NK-92 (cell line): ENCODE results near the gene NRARP.
"Not testable (repeated sequence)": the region's sequence is repeated elsewhere in the genome, so short reads cannot be mapped to it uniquely, and the experiment has no call there.

Source experiments
- DNase-seq: peaks from one replicate; lab custom pipeline; 2025; ENCODE audit not compliant: unreplicated experiment; lab: John Stamatoyannopoulos, UW

Gene NRARP

DNA sequence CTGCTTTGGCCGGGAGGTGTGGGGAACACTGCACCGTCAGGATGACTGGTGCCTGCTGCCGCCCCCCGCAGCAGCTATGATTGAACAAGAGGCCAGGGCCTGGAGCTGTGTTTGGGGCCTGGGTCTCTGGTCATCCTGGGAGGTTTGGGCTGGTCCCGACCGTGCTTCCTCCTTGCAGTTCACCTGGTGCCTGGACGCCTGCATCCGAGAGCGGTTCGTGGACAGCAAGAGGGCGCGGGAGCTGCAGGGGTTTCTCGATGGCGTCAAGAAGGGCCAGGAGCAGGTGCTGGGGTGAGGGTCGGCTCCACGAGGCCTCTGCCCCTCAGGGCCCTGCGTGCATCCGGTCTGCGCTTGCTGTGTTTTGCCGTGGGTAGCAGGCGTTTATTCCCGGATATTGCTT lies 38.0 kb downstream of the NRARP start:
- DNase-seq, result no peak

- no peak for DNase-seq
Measured at GRCh38 chr9:137263506-137263905, 38.6 kb downstream of the NRARP start.

GRCh38 chr9:137262909-137263285 lies 39.2 kb downstream of the NRARP start:
- no peak for DNase-seq

DNA sequence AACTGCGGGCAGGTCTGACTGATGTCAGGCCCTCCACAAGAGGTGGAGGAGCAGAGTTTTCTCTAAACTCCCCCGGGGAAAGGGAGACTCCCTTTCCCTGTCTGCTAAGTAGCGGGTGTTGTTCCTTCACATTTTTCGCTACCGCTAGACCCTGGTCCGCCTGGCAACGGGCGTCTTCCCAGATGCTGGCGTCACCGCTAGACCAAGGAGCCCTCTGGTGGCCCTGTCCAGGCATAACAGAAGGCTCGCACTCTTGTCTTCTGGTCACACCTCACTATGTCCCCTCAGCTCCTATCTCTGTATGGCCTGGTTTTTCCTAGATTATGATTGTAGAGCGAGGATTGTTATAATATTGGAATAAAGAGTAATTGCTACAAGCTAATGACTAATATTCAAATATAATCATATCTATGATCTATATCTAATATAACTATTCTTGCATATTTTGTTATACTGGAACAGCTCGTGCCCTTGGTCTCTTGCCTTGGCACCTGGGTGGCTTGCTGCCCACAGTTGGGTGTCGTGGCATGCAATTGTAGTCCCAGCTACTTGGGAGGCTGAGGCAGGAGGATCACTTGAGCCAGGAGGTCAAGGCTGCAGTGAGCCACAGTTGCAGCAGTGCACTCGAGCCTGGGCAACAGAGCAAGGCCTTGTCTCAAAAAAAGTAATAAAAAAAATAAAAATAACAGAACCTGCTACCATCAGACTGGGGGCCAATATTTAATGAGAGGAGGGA lies 39.7 kb downstream of the NRARP start:
- not testable (repeated sequence) for DNase-seq

- DNase-seq, result no peak
Measured at GRCh38 chr9:137256856-137257255, 45.2 kb downstream of the NRARP start.

- no peak for DNase-seq
Measured at GRCh38 chr9:137256362-137256761, 45.7 kb downstream of the NRARP start.

GRCh38 chr9:137255448-137256114 lies 46.5 kb downstream of the NRARP start:
- no peak for DNase-seq

DNA sequence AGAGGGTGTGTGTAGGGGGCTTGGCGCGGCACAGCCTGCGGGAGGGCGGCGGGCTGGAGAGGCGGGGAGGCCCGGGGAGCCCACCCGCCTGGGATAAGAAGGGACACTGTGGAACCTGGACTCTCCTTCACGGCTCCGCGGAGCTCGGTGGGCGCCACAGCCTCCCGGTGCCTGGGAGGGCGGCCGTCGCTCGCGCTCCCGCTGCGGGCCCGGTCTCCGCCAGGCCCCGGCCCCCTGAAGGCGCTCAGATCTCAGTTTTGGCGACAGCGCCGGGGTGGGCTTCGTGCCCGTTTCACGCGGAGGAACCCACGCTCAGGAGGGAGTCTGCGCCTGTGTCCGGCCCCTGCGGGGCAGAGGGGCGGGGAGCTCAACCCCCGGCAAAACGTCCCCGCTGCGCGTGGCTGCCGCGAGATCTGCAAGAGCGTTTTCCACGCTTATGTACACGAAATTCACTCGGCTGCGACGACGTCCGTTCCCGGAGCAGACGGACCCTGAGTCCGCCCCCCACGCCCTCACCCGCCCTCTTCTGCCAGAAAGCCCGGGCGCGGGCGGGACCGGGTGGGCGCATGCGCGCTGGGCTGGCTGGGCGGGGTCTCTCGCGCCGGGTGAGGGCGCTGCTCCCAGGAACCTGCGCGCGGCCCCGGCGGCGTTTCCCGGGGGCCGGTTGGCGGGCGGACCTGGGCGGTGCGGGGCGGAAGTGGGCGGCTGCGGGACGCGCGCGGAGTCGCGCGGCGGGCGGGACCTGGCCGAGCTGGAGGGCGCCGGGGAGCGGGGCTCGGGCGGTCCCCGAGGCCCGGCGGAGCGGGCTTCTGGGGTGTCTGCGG lies 47.2 kb downstream of the NRARP start, which contains the start of gene NELFB:
TSS of gene NELFB (plus strand) at position 704 of the 824 bp plus-strand sequence.
- peak; percentile 40 for DNase-seq

DNA sequence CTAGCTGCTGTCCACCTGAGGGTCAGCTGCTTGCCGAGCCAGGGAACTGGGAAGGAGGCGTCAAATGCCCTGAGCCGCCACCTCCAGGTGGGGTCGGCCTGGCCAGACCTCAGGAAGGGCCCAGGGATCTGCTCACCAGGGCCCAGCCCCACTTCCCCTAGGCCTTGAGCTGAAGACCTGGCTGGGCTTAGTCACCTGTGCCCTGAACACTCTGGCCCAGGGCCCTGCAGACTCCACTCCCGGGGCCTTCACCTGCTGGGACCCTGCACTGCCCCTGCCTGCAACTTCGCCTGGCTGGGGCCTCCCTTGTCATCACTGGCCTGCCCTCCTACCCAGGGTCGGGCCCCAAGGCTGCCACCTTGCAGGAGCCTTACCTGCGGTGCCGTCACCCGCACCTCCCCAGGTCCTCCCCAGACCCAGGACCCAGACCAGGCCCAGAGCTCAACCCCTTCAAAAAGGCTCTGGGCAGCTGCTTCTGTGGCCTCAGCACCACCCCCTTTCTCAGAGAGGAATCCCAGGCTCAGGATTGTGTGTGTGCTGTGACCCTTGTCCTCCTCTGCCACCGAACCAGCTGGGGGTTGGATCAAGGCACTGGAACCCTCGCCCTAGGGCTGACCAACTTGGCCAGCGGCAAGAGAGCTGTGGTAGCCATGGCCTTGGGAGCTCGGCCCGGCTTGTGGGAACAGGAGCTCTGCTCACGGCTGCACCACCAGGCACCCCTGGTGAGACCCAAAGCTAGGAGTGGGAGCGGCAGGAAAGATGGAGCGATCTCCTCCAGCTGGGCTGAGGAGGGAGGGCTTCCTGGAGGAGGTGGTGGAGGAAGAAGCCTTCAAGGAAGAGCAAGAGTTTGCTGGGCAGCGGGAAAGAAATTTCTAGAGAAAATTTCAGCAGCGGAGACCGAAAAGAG lies 48.1 kb downstream of the NRARP start:
- no peak for DNase-seq

GRCh38 chr9:137252555-137253506 lies 49.2 kb downstream of the NRARP start:
- DNase-seq, result no peak

- DNase-seq, result no peak
Measured at GRCh38 chr9:137251490-137252268, 50.4 kb downstream of the NRARP start.

DNA sequence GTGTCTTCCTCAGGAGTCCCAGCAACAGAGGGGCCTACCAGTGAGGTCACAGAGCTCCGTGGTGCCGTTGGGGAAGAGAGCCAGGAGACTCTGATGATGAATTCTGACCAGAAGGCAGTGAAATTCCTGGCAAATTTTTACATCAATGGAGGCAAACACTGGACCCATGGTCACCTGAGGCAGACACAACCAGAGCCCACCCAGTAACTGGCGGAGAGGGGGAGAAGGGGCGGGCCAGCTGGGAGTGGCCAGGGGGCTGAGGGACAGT lies 50.9 kb downstream of the NRARP start, which contains the start of gene STPG3:
TSS of gene STPG3 (plus strand) at position 93 of the 268 bp plus-strand sequence. CDS start at position 94, 1 bp downstream.
- no peak for DNase-seq

GRCh38 chr9:137250329-137251193 lies 51.5 kb downstream of the NRARP start:
- DNase-seq, result no peak
